NCI-H524 treated with DMSO at 0.1 percent for 48 hours (cell line): ENCODE measurements around the gene RABGAP1L.
"Not testable (repeated sequence)": the region's sequence is repeated elsewhere in the genome, so short reads cannot be mapped to it uniquely, and the experiment has no call there.

Experiments used
- DNase-seq: peaks from one replicate; lab custom pipeline; 2025; lab: John Stamatoyannopoulos, UW

RABGAP1L gene

GRCh38 chr1:174198202-174198601, 38.9 kb downstream of the RABGAP1L start:
- DNase-seq, result no peak

- DNase-seq, result no peak
Observed at GRCh38 chr1:174200746-174201145, 41.4 kb downstream of the RABGAP1L start.

GRCh38 chr1:174204697-174205308, 45.5 kb downstream of the RABGAP1L start:
- DNase-seq, result no peak

GRCh38 chr1:174206148-174206836, 47.0 kb downstream of the RABGAP1L start:
- DNase-seq, result no peak

GRCh38 chr1:174209347-174210187, 50.2 kb downstream of the RABGAP1L start:
- no peak for DNase-seq

- no peak for DNase-seq
Observed at GRCh38 chr1:174211486-174211885, 52.2 kb downstream of the RABGAP1L start.

GRCh38 chr1:174215766-174216165, 56.4 kb downstream of the RABGAP1L start:
- DNase-seq, result no peak

- no peak for DNase-seq
Observed at GRCh38 chr1:174217248-174217647, 57.9 kb downstream of the RABGAP1L start.

GRCh38 chr1:174217787-174218574, 58.7 kb downstream of the RABGAP1L start:
- DNase-seq, result no peak

GRCh38 chr1:174218983-174219382, 59.7 kb downstream of the RABGAP1L start:
- DNase-seq, result no peak

GRCh38 chr1:174219606-174220370, 60.5 kb downstream of the RABGAP1L start:
- DNase-seq, result no peak

- DNase-seq, result no peak
Observed at GRCh38 chr1:174221681-174222080, 62.4 kb downstream of the RABGAP1L start.

- no peak for DNase-seq
Observed at GRCh38 chr1:174222166-174222949, 63.0 kb downstream of the RABGAP1L start.

- no peak for DNase-seq
Observed at GRCh38 chr1:174224641-174225040, 65.3 kb downstream of the RABGAP1L start.

- no peak for DNase-seq
Observed at GRCh38 chr1:174225499-174226204, 66.3 kb downstream of the RABGAP1L start.

- no peak for DNase-seq
Observed at GRCh38 chr1:174230399-174230798, 71.1 kb downstream of the RABGAP1L start.

- DNase-seq, result no peak
Observed at GRCh38 chr1:174232761-174233160, 73.4 kb downstream of the RABGAP1L start.

GRCh38 chr1:174238845-174239501, 79.7 kb downstream of the RABGAP1L start:
- not testable (repeated sequence) for DNase-seq

- DNase-seq, result no peak
Observed at GRCh38 chr1:174239541-174239940, 80.2 kb downstream of the RABGAP1L start.
